NT2/D1 (cell line): ENCODE results near the gene EEF2KMT.
"Not testable (repeated sequence)": the region's sequence is repeated elsewhere in the genome, so short reads cannot be mapped to it uniquely, and the experiment has no call there.

ENCODE experiments used
- SUZ12 ChIP-seq: IDR thresholded peaks from 2 replicates; pipeline ENCODE4 v1.6.1; 2011; ENCODE audit not compliant: insufficient read length, insufficient read depth; ENCODE audit errors: extremely low read depth
- YY1 ChIP-seq: IDR thresholded peaks from 2 replicates; pipeline ENCODE4 v1.6.1; 2011; ENCODE audit not compliant: insufficient read length, insufficient read depth
- ZNF274 ChIP-seq: IDR thresholded peaks from 2 replicates; pipeline ENCODE4 v1.6.1; 2011; ENCODE audit warnings: mild to moderate bottlenecking, low read depth, low read length

DNA sequence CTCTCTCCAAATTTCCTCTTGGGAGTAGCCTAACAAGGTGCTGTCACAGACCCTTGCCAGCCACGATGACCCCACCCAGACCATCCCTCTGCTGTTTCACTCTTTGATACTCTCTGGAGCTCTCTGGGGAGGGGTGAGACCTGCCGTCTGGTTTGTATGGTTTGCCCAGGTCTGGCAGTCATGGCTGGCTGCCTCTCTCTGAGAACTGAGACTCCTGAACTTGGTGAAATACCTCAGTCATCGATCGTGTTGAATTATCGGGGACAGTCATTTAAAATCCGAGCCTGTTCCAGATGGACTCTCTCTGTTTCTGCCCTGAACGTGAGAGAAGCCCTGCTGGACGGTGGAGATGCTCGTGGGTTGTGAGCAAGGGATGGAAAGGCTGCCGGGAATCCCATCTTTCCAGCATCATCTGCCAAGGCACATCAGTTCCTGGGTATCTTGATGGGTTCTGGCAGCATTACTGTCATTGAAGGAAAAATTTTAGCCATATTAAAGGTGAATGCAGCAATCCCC, 19.2 kb upstream of the EEF2KMT start:
- TF ChIP-seq YY1, ZNF274, SUZ12: not testable (repeated sequence)
